Activated CD8-positive, alpha-beta T cell treated with anti-CD3 and anti-CD28 coated beads, Interleukin-2, amount 10 ng/mL, durations not matched to agents 7 days and 5 days (primary cell): ENCODE data around the gene NRCAM. TPM values are rescaled to one million over a fixed set of nuclear protein-coding genes. Genes with fewer than 3 reads are reported as not detected.
A peak's percentile ranks its signal among the peaks of the same experiment; 100 is the strongest.

Experiments used
- ATAC-seq: fragments of 150-1000 bp; cut with Tn5 transposase; one replicate; pipeline ENCODE4 v1.10.0; 2021; ENCODE audit warnings: moderate library complexity
- CTCF ChIA-PET: fragments of 350-600 bp; sonication (Branson Sonifier 250); formaldehyde crosslinking; loops from one replicate; lab custom pipeline; 2021; ENCODE audit warnings: antibody characterized with exemption; lab: Charles Lee
- POLR2A ChIA-PET: fragments of 350-600 bp; sonication (Branson Sonifier 250); formaldehyde crosslinking; loops from one replicate; lab custom pipeline; 2021; ENCODE audit warnings: antibody characterized with exemption; lab: Charles Lee
- DNase-seq: peaks from one replicate; pipeline ENCODE4 v3.0.0-alpha.2; 2020
- H3K27ac Mint-ChIP-seq: one replicate; pipeline ENCODE4 v1.8.0; 2021; ENCODE audit warnings: mild to moderate bottlenecking, mixed read lengths
- H3K27me3 Mint-ChIP-seq: one replicate; pipeline ENCODE4 v1.8.0; 2021; ENCODE audit warnings: low read depth, mixed read lengths
- H3K36me3 Mint-ChIP-seq: one replicate; pipeline ENCODE4 v1.8.0; 2021; ENCODE audit warnings: low read depth, mixed read lengths
- H3K4me1 Mint-ChIP-seq: one replicate; pipeline ENCODE4 v1.8.0; 2021; ENCODE audit warnings: low read depth, mixed read lengths
- H3K4me3 Mint-ChIP-seq: one replicate; pipeline ENCODE4 v1.8.0; 2021; ENCODE audit warnings: mild to moderate bottlenecking, mixed read lengths
- H3K9me3 Mint-ChIP-seq: one replicate; pipeline ENCODE4 v1.8.0; 2022; ENCODE audit warnings: mixed read lengths; ENCODE audit not compliant: insufficient read depth
- total RNA-seq, 2 experiments: library from RNA; stranded (reverse); gene quantifications; one replicate each; pipeline ENCODE4 v1.2.3, GENCODE V29; 2021

Gene NRCAM
- total RNA-seq, 2 experiments from 2014 or later = 0.05 to 0.47 TPM

DNA sequence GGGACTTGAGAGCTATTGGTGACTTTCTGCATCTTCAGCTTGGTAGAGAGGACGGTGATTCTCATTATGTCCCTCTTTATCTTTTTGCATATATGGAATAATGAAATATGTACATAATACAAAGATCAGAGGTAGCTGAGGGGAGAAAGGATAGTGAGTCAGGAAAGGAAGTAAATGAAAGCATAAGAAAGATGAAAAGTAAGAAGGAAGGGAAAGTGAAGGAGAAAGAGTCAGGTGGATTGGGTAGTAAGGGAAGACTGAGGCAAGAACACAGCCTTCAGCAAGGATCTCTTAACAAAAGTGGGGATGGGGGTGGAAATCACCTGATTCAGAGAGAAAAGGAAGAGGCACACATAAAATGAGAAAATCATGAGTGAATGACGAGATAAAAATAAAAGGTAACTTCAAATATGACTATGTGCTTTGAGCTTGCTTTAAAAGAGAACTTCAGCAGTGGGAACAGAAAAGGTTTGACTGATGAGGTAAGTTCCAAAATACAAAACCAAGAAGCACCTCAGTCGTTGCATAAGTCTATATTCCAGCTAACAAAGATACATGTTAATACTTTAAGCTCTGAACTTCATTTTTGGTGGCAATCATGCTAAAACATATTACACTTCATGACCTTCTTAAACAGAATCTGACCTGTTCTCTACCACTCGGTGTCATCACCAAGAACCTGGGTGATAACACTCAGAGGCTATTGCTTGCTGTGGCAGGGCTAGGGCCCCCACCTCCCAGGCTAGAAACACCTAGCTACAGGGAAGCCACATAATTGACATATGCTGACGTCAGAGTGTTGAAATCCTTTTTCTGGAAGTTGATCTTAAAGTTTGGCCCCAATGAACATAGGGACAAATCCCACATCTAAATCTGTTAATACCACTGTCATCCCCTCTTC is 32.9 kb downstream of the NRCAM start:
- ATAC-seq = no peak
- H3K27me3 Mint-ChIP-seq = peaks cover 5% of the 10 kb centered on the region
- peaks cover 7% of the 10 kb centered on the region for H3K4me1 Mint-ChIP-seq
- H3K36me3 Mint-ChIP-seq = no peaks in the 10 kb centered on the region
- no peak overlapping the region for H3K27ac Mint-ChIP-seq
- CTCF ChIA-PET = interaction anchor here (1.4 kb wide), 1 partner anchor 29 kb away, joined by 6 read pairs; no protein-coding TSS in a partner anchor
- no peaks in the 10 kb centered on the region for H3K9me3 Mint-ChIP-seq
- H3K4me3 Mint-ChIP-seq = no peak overlapping the region
- DNase-seq = no peak
- POLR2A ChIA-PET = no interaction called here

DNA sequence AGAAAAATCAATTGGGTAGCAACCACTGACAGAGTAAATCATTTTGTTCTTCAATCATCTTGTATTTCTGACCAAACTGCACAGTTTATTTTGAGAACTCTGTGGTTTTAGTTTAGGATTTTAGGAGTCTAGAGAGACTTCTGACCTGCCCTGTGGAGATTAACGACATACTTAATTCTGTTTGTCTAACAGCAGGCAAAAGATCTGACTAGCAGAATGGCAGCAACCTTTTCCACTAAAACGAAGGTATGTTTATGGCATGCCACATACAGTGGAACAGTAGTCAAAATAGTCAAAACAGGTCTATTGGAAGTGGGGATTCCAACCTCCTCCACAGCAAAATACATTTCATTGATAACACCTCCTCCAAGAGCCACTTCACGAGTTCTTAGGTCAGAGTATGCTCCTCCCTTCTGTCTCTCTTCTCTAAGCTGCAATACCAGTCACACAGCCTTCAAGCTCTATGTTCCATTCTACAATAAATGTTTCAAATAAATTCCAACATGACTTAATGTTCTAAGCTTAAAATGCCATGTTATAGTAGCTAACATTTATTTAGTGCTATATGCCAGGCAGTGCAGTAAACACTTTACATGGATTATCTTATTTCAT is 34.4 kb downstream of the NRCAM start:
- H3K27ac Mint-ChIP-seq = no peak overlapping the region
- no peak overlapping the region for H3K4me3 Mint-ChIP-seq
- H3K4me1 Mint-ChIP-seq = peaks cover 10% of the 10 kb centered on the region
- no peaks in the 10 kb centered on the region for H3K9me3 Mint-ChIP-seq
- H3K27me3 Mint-ChIP-seq = peaks cover 7% of the 10 kb centered on the region
- H3K36me3 Mint-ChIP-seq = no peaks in the 10 kb centered on the region
- no peak for ATAC-seq
- CTCF ChIA-PET = no interaction called here
- POLR2A ChIA-PET = no interaction called here
- no peak for DNase-seq

- no peaks in the 10 kb centered on the region for H3K9me3 Mint-ChIP-seq
- ChIA-PET CTCF (no interaction called here), POLR2A (no interaction called here)
- DNase-seq (no peak), ATAC-seq (no peak)
- peaks cover 7% of the 10 kb centered on the region for H3K27me3 Mint-ChIP-seq
- H3K4me1 Mint-ChIP-seq = peaks cover 23% of the 10 kb centered on the region
- H3K4me3 Mint-ChIP-seq = no peak overlapping the region
- no peaks in the 10 kb centered on the region for H3K36me3 Mint-ChIP-seq
- no peak overlapping the region for H3K27ac Mint-ChIP-seq
Measured at GRCh38 chr7:108419961-108420908, 36.0 kb downstream of the NRCAM start.

GRCh38 chr7:108418946-108419345 is 37.3 kb downstream of the NRCAM start:
- peaks cover 7% of the 10 kb centered on the region for H3K27me3 Mint-ChIP-seq

GRCh38 chr7:108417926-108418325 is 38.3 kb downstream of the NRCAM start:
- peaks cover 27% of the 10 kb centered on the region for H3K4me1 Mint-ChIP-seq
- no peak for DNase-seq
- no peak overlapping the region for H3K4me3 Mint-ChIP-seq
- no peaks in the 10 kb centered on the region for H3K36me3 Mint-ChIP-seq
- ChIA-PET POLR2A (no interaction called here), CTCF (no interaction called here)
- no peak for ATAC-seq
- no peak overlapping the region for H3K27ac Mint-ChIP-seq
- no peaks in the 10 kb centered on the region for H3K9me3 Mint-ChIP-seq
- H3K27me3 Mint-ChIP-seq = peaks cover 7% of the 10 kb centered on the region

More at GRCh38 chr7:108418946-108419345, 37.3 kb downstream of the NRCAM start:
- Mint-ChIP-seq H3K36me3 (no peaks in the 10 kb centered on the region), H3K9me3 (no peaks in the 10 kb centered on the region), H3K27ac (no peak overlapping the region), H3K4me1 (peaks cover 27% of the 10 kb centered on the region), H3K4me3 (no peak overlapping the region)
- CTCF ChIA-PET = interaction anchor here (1.0 kb wide), 1 partner anchor 33 kb away, joined by 3 read pairs; no protein-coding TSS in a partner anchor
- no peak for DNase-seq
- POLR2A ChIA-PET = interaction anchor here (0.7 kb wide), 1 partner anchor 276 kb away, joined by 3 read pairs; no protein-coding TSS in a partner anchor
- ATAC-seq = no peak

GRCh38 chr7:108417144-108417543 is 39.1 kb downstream of the NRCAM start:
- Mint-ChIP-seq H3K27ac (no peak overlapping the region), H3K36me3 (no peaks in the 10 kb centered on the region), H3K27me3 (peaks cover 7% of the 10 kb centered on the region), H3K9me3 (no peaks in the 10 kb centered on the region), H3K4me1 (peaks cover 27% of the 10 kb centered on the region), H3K4me3 (no peak overlapping the region)
- ATAC-seq = no peak
- ChIA-PET CTCF (interaction anchor here (1.4 kb wide), 1 partner anchor 35 kb away, joined by 3 read pairs; no protein-coding TSS in a partner anchor), POLR2A (no interaction called here)
- no peak for DNase-seq

DNA sequence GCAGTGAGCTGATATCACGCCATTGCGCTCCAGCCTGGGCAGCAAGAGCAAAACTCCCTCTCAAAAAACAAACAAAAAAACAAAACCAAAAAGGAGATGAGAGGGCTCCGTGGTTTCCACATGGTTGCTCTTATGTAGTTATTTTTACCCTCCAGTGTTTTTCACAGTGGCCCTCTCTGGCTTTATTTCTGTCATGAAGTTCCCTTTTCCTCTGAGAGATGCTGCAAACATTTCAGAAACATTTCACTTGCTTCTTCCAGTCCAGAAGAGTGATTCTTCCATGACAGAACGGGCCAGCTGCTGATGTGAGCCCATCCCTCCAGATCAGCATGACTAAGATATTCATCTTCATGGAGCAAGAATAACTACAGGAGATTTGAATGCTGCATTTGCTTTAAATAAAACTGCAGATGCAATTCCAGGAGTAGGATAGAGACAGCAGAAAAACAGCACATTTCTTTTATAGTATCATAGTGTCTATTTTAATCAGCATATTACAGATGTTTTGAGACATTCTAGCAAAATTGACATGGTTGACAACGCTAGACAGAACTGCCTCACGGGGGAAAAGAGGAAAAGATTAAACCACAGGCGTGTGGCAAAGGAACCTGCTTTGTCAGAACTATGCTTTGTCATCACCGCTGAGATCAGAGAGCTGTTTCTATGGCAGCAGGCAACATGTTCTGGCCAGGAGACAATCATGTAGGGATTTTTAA is 40.3 kb downstream of the NRCAM start:
- ATAC-seq = peak; percentile 86
- no peak overlapping the region for H3K4me3 Mint-ChIP-seq
- CTCF ChIA-PET = interaction anchor here (1.4 kb wide), 1 partner anchor 36 kb away, joined by 3 read pairs; no protein-coding TSS in a partner anchor
- no peaks in the 10 kb centered on the region for H3K36me3 Mint-ChIP-seq
- POLR2A ChIA-PET = interaction anchor here (0.6 kb wide), 1 partner anchor 37 kb away, joined by 5 read pairs; no protein-coding TSS in a partner anchor
- no peaks in the 10 kb centered on the region for H3K9me3 Mint-ChIP-seq
- peaks cover 27% of the 10 kb centered on the region for H3K4me1 Mint-ChIP-seq
- H3K27me3 Mint-ChIP-seq = peaks cover 7% of the 10 kb centered on the region
- peak; percentile 57 for DNase-seq
- no peak overlapping the region for H3K27ac Mint-ChIP-seq

- no peak for ATAC-seq
- H3K27ac Mint-ChIP-seq = no peak overlapping the region
- H3K27me3 Mint-ChIP-seq = peaks cover 2% of the 10 kb centered on the region
- ChIA-PET POLR2A (interaction anchor here (0.6 kb wide), 1 partner anchor 38 kb away, joined by 5 read pairs; no protein-coding TSS in a partner anchor), CTCF (no interaction called here)
- H3K9me3 Mint-ChIP-seq = no peaks in the 10 kb centered on the region
- H3K36me3 Mint-ChIP-seq = no peaks in the 10 kb centered on the region
- no peak for DNase-seq
- H3K4me1 Mint-ChIP-seq = peaks cover 21% of the 10 kb centered on the region
- no peak overlapping the region for H3K4me3 Mint-ChIP-seq
Measured at GRCh38 chr7:108415084-108415483, 41.2 kb downstream of the NRCAM start.

- Mint-ChIP-seq H3K9me3 (no peaks in the 10 kb centered on the region), H3K36me3 (no peaks in the 10 kb centered on the region), H3K4me1 (peaks cover 20% of the 10 kb centered on the region), H3K4me3 (no peak overlapping the region), H3K27ac (no peak overlapping the region), H3K27me3 (peaks cover 2% of the 10 kb centered on the region)
- DNase-seq = no peak
- ATAC-seq = no peak
- POLR2A ChIA-PET = no interaction called here
- CTCF ChIA-PET = interaction anchor here (0.7 kb wide), 1 partner anchor 12 kb away, joined by 3 read pairs; no protein-coding TSS in a partner anchor
Measured at GRCh38 chr7:108413782-108414492, 42.3 kb downstream of the NRCAM start.

GRCh38 chr7:108413337-108413736 is 42.9 kb downstream of the NRCAM start:
- Mint-ChIP-seq H3K9me3 (no peaks in the 10 kb centered on the region), H3K36me3 (no peaks in the 10 kb centered on the region), H3K27ac (no peak overlapping the region), H3K4me1 (peaks cover 20% of the 10 kb centered on the region), H3K27me3 (peaks cover 2% of the 10 kb centered on the region), H3K4me3 (no peak overlapping the region)
- ChIA-PET POLR2A (no interaction called here), CTCF (no interaction called here)
- no peak for DNase-seq
- ATAC-seq = no peak
